ENCODE measurements around the gene CORO7.
"Not testable (repeated sequence)": the region's sequence is repeated elsewhere in the genome, so short reads cannot be mapped to it uniquely, and the experiment has no call there.

The CORO7 gene

DNA sequence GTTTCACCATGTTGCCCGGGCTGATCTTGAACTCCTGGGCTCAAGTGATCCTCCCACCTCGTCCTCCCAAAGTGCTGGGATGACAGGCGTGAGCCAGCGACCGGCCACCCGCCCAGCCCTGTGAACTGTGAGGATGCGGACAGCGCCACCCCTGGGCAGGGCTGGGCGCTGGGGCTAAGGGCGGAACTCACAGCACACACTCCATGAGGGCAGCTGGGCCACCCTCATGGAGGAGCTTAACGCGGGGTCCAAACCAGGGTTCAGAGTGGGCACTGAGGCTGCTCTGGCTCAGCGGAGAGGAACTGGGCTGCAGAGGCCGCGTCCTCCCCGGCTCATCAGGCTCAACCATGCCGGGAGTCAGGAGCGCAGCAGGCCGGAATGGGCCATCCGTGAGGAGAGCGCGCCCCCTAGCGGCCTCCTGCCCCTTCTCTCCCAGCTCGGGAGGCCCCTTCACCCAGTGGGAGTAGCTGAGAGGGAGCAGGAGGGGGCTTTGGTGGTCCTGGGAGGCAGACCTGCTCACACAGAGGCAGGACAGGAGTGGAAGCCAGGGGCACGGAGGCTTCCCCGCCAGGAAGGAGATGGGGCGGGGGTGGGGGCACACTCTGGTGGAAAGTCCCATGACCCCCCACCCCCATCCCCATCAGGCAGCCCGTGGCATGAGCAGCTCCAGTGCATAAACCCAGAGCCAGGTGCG lies 13.8 kb downstream of the CORO7 start:
- DNase-seq, result peak; percentile 72 to 87
- TF ChIP-seq POLR2A (IDR thresholded peaks at IDR 0.05; ENCODE audit: low read length) (no peak), GATA1 (IDR thresholded peaks at IDR 0.05; ENCODE audit: low read depth, low read length) (no peak)

DNA sequence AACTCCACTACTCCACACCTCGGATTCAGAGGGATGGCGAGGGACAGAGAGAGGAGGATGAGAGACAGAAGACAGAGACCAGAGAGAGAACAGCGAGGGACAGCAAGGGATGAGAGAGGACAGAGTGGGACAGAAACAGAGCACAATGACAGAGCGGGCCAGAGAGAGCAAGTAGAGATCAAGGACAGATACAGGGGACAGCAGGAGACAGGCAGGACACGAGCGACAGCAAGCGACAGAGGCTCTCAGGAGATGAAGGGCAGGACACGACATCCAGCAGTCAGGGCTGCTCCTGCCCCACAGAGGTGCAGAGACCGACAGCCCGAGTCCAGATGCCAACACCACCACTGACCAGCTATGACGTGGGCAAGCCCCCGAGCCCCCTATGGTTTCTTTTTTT lies 14.9 kb downstream of the CORO7 start:
- DNase-seq, result no peak
- TF ChIP-seq GATA1 (IDR thresholded peaks at IDR 0.05; ENCODE audit: low read depth, low read length) (no peak), POLR2A (IDR thresholded peaks at IDR 0.05; ENCODE audit: low read length) (no peak)

DNA sequence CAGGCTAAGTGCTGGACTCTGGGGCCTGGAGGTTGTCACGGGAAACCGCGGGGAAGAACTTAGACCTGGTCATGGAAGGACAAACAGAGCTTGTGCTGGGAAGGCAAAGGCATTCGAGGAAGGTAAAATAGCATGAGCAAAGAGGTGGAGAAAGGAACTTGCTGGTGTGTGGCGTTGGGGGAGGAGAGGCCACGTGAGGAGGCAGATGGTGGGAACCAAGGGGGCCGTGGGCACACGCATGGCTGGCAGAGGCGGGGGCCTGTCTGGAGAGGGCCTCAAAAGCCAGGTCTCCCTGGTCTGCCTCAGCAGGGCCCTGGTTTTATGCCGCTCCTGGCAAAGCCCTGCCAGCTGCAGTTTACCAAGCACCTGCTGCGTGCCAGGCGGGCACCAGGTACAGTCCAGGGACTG lies 15.3 kb downstream of the CORO7 start:
- no peak for TF ChIP-seq GATA1 (IDR thresholded peaks at IDR 0.05; ENCODE audit: low read depth, low read length)
- TF ChIP-seq POLR2A (IDR thresholded peaks at IDR 0.05; ENCODE audit: low read length), result no peak
- DNase-seq, result no peak

DNA sequence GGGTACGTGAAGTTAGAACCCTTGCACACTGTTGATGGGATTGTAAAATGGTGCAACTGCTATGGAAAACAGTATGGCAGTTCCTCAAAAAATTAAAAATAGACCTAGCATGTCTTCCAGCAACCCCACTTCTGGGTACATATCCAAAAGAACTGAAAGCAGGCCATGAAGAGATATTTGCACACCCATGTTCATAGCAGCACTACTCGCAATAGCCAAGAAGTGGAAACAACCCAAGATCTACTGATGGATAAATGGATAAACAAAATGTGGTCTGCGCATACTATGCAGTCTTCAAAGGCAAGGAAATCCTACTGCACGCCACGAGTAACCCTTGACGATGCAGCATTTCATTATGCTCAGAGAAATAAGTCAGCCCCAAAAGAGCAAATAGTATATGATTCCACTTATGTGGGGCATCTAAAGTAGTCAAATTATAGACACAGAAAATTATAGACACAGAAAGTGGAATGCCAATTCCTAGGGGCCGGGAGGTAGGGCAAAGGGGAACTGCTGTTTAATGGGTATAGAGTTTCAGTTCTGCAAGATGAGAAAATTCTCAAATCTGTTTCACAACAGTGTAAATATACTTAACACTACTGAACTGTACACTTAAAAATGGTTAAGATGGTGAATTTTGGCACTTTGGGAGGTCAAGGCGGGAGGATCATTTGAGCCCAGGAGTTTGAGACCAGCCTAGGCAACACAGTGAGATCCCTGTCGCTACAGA lies 17.2 kb downstream of the CORO7 start:
- DNase-seq, result no peak
- TF ChIP-seq POLR2A (IDR thresholded peaks at IDR 0.05; ENCODE audit: low read length), result no peak
- no peak for TF ChIP-seq GATA1 (IDR thresholded peaks at IDR 0.05; ENCODE audit: low read depth, low read length)

DNA sequence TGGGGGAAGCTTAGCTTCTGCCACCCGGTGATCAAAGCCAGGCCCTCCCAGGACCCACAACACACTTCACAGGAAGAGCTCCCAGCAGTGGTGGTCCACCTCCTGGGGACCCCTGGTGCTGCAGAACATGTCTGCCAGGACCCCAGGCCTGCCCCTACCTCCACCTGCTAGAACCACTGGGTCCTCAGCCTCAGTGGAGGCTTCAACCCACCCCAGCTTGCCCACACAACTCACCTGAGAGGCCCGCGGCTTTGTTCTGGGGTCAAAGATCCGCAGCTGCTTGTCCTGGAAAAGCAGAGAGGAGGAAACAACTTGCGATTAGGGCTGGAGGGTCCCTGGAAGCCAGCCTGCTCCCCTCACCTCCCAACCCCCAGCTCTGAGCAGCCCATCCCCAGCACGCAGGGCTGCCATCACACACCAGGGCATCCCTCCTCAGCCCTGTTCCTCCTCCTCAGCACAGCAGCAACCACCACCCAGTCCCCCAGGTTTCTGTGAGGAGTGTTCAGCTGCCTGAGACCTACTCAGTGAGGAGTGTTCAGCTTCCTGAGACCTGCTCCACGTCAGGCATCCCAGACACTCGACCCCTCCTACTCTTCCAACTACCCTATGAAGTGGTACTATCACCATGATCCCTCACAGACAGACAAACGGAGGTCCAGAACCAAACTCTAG lies 21.2 kb downstream of the CORO7 start:
- TF ChIP-seq POLR2A (IDR thresholded peaks at IDR 0.05; ENCODE audit: low read length), result no peak
- TF ChIP-seq GATA1 (IDR thresholded peaks at IDR 0.05; ENCODE audit: low read depth, low read length), result no peak
- DNase-seq, result no peak

DNA sequence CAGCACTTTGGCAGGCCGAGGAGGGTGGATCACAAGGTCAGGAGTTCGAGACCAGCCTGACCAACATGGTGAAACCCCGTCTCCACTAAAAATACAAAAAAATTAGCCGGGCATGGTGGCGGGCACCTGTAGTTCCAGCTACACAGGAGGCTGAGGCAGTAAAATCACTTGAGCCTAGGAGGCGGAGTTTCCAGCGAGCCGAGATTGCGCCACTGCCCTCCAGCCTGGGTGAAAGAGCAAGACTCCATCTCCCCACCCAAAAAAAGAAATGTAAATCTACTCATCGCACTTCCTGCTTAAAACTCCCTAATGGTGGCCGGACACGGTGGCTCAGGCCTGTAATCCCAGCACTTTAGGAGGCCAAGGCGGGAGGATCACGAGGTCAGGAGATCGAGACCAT lies 22.5 kb downstream of the CORO7 start:
- not testable (repeated sequence) for DNase-seq

DNA sequence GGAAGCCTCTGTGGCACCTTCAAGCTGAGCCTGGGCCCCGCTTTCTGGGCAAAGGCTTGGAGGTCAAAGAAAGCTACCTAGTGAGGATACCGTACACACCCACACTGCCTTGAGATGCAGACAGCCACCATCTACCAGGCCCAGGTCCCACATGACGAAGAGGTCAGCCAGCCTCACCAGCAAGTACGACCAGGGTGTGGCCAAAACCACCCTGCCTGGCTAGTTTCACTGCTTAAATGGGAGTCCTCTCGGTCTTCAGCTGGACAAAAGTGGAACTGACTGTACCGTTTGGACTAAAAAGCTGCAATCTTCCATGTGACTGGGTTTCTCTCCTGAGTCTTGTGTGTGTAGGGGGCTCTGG lies 23.2 kb downstream of the CORO7 start:
- DNase-seq, result no peak
- no peak for TF ChIP-seq POLR2A (IDR thresholded peaks at IDR 0.05; ENCODE audit: low read length)
- no peak for TF ChIP-seq GATA1 (IDR thresholded peaks at IDR 0.05; ENCODE audit: low read depth, low read length)

DNA sequence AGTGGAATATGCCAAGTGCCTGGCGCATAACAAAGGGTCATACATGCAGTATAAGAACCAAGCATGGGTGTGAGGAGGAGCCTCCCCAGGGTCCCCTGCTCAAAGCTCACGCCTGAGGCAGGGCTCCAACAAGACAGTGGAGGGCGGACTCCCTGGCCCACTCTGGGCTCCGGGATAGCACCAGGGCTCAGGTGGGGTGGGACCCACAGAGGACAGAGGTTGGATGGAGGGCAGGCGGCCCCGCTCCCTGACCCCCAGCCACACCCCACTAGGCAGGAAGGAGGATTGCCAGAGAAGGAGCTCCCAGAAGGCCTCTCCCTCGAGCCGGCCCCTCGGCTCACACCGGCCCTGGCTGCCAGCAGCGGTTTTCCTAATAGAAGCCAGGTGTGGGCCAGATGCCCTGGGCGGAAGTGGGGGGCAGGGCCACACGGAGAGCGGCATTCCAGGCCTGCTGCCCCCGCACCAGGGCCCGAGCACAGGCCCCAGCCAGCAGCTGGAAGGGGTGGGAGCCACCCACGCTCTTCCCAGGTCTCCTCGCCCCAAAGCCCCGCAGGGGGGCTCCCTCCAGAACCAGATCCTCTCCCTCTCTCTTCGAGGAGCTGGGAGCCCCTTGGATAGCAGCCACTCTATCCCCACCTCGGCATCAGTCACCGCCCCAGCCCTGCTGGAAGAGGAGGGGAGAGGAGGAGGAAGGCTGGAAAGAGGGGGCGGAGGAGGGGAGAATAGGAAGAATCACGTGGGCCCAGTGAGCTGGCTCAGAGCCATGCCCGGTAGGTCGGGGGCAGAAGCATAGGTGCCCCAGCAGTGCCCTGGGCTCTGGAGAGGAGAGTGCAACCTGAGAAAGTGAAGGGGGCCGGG lies 23.8 kb downstream of the CORO7 start:
- no peak for DNase-seq

DNA sequence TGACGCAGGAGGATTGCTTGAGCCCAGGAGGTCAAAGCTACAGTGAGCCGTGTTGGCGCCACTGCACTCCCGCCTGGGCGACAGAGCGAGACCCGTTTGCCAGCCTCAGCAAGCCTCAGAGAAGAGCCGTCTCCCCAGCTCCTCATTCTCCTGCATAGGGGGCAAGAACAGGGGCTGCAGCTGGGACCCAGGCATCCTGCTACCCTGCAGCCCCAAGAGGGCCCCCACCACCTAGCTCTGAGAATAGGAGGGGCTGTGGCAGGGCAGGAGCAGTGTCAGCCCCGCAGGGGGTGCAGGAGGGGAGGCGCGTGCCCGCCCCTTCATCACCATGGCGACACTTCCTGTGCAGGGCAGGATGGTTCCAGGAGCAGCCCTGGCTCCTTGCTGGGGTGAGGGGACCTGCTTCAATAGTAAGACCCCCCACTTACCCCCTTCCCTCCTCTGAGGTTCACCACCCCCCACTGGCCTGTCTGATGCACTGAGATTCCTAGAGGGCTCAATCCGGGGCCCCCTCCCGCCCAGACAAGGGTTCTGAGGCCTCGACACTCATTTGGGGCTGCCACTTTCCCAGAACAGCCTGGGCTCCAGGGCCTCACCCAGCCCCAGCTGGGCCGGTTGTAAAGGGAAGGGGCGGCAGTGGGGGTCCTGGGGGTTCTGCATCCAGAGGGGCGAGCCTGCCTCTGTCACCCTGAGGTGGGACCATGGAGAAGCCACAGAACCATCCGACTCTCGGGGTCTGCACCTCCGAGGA lies 24.6 kb downstream of the CORO7 start:
- TF ChIP-seq GATA1 (IDR thresholded peaks at IDR 0.05; ENCODE audit: low read depth, low read length) (no peak), POLR2A (IDR thresholded peaks at IDR 0.05; ENCODE audit: low read length) (no peak)
- no peak for DNase-seq

More for the DNA sequence above, 23.8 kb downstream of the CORO7 start:
- TF ChIP-seq POLR2A (IDR thresholded peaks at IDR 0.05; ENCODE audit: low read length), result no peak
- no peak for TF ChIP-seq GATA1 (IDR thresholded peaks at IDR 0.05; ENCODE audit: low read depth, low read length)

DNA sequence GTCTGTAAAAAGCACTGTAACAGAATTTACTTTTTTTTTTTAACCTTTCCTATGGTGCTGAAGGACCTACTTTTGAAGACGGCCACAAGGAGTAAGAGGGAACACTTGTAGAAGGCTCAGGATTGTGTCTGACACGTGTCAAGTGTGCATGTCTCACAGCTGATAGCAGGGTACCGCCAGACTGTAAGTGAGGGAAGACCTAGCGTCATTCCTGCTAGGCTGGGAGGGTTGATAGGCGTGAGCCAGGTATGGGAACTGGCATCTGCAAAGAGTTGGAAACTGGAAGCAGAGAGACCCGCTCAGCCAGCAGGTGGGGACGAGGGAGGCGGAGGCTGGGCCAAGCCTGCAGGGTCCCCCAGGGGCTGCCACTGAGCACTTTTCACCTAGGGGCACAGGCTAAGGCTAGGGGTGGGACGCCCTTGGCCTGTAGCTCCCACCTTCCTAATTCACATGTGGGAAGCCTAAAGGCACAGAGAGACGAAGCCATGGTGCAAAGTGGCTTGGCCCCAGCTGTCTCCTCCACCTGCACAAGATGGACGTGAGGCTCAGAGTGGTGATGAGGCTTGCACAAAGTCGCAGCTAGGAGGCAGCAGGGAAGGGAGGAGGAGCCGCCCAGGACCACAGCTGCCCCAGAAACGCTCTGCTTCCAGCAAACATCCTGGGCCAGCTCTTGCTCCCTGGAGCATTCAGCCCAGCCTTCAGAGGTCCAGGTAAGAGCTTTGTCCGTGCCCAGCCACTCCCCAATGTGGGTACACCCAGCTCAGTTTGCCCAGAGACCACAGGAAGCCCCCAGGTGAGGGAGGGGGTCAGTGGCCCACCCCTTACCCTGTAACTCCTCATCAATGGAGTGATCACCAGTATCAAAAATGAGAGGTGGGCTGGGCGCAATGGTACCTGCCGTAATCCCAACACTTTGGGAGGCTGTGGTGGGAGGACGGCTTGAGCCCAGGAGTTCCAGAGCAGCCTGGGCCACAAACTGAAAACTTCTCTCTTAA lies 25.8 kb downstream of the CORO7 start:
- DNase-seq, result no peak
- TF ChIP-seq GATA1 (IDR thresholded peaks at IDR 0.05; ENCODE audit: low read depth, low read length) (no peak), POLR2A (IDR thresholded peaks at IDR 0.05; ENCODE audit: low read length) (no peak)

DNA sequence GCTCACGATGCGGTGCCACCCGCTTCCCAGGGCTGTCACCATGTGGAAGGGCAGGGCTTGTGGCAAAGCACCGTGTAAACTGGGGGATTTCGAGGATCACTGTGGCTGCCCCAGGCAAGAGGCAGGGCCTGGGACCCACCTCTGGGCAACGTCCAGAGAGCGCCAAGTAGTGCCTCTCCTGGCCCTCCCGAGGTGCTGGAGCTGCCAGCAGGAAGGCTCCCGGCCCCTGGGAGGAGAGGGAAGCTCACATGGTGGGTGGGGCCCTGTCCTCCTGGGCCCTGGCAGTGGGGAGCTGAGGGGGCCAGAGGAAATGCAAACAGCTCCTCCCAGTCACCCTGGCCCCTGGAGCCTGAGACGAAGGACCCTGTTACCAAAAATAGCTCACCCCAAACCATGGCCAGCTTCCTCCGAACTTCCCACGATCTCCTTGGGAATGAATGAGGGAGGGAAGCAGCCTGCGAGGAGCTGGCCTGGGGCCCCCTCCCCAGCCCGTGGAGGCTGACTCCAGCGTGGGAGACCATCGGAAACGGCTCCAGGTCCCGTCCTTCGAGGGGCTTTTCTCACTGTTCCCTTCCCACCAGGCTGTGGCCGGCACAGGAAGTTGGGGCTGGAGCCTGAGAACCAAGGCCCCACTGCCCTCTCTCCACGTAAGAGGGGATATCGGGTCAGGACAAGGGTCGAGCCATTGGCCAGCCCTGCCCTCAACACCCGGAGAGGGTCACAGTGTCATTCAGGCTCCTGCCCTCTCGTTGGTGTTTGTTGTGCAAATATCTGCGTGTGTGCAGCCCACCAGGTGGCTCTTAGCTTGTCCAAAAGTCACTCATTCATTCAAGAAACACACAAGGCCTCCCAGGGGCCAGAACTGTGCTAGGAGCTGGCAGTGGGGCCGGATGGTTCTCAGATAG lies 27.1 kb downstream of the CORO7 start:
- no peak for TF ChIP-seq GATA1 (IDR thresholded peaks at IDR 0.05; ENCODE audit: low read depth, low read length)
- TF ChIP-seq POLR2A (IDR thresholded peaks at IDR 0.05; ENCODE audit: low read length), result no peak
- no peak for DNase-seq

All from erythroblast (primary cell).